ENCODE data around the gene PFDN5.
"Not testable (repeated sequence)": the region's sequence is repeated elsewhere in the genome, so short reads cannot be mapped to it uniquely, and the experiment has no call there.

PFDN5 gene

DNA sequence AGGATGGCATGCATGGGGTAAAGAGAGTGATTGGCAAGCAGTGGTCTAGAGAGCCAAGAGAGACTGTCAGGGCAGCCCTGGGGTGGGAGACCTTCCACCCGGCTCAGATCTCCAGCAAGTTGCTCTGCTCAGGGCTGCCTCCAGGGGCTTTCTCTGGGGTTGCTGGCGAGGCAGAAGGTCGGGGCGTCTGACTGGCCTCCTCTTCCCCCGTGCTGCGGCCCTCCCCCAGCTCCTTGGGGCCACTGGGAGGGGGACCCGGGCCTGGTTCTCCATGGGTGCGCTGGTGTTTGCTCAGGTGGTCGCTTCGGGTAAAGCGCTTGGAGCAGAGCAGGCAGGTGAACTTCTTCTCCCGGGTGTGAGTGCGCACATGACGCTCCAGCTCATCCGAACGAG, 32.7 kb downstream of the PFDN5 start:
- no peak for DNase-seq

DNA sequence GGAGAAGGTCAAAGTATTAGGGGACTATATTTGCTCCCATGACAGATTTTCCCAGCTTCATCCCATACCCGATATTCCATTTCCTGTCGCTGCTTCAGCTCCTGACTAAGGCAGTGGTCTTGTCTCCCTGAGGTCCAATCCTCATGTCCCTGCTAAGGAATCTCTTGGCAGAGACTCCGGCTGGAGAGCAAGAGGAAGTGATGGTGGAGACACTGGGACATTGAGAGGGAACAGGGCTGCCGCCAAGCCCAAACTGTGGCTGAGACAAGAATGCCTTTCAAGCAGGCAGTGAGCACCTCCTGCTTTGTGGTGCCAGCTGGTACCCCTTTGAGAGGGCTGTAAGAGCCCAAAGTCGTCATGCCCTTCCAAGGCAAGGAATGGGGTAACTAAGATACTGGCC, 35.3 kb downstream of the PFDN5 start:
- no peak for DNase-seq

DNA sequence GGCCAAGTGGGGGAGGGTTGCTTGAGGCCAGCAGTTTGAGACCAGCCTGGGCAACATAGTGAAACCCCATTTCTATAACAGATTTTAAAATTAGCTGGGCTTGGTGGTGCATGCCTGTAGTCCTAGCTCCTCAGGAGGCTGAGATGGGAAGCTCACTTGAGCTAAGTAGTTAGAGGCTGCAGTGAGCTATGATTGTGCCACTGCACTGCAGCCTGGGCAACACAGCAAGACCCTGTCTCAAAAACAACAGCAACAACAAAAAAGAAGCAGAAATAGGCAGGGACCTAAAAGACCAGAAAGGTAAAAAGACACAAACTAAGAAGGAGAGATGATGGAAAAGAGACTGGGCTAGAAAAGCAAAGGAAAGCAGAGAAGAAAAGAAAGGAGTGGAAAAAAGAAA, 37.0 kb downstream of the PFDN5 start:
- not testable (repeated sequence) for DNase-seq

DNA sequence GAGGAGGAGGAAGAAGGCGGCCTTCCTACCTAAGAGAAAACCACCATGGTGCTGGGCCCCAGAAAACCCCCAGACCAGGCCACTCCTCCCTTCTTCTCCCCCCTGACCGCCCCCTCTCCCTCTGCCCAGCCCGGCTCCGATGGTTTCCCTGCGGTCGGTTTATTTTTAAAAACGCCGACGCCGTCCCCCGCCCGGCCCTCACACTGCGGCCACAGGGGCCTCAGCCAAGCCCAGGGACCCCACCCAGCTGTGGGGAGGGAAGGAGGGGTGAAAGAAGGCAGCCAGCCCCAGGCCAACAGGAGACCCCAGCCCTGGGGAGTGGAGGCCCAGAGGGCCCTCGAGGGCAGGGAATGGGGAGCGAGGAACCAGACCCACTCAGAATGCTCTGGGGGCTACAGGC, 37.4 kb downstream of the PFDN5 start:
- DNase-seq, result no peak

DNA sequence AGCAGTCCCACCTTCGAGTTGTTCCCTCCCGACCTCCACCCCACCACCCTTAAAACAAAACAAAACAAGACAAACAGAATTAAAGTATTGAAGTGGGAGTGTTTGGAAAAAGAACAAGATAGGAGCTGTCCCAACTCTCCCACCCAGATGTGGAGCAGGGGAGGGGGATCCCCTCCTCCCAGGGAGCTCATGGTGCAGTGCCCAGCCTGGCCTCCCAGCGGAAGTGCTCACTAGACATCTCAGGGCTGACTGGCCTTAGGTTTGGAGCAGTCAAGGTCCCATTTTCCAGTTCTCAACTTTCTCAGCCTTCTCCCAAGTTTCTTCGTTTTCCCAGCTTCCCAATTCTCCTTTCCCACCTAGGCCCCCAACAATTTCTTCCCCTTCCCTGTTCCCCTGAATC, 37.9 kb downstream of the PFDN5 start:
- DNase-seq, result no peak

DNA sequence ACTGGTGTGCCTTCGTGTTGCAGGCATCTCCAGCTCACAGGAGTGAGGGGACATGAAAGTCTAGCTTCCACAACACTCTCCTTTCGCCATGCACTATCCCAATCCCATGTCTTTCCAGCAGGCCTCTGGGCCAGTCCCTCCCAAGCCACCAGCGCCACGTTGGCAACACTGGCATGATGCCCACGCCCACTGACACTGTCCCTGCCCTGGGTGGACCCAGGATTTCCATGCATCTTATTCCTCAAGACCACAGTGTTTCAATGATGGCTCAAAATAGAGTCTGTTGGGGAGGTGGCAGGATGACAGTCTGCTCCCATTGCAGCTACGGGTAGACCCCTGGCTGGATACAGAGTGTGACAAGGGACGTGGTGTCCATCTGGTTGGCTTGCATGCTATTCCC, 38.5 kb downstream of the PFDN5 start:
- DNase-seq, result no peak

DNA sequence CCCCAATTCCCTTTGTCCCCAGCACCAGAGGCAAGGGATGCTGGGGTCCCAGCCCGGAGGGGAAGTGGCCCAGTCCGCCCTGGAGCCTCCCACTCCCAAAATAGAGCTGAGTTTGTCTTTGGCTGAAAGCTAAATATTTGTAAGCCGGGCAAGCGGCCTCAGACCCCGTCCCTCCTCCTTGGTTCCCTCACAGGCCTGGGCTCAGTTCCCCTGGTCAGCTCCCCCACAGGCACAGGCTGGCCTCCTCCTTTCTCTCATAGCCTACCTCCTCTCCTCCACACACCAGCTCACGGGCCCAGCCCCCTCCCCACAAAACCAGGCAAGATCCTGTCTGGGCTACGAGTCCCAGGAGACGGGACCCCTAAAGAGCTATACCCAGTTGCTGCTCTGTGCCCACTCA, 39.5 kb downstream of the PFDN5 start:
- DNase-seq, result no peak

DNA sequence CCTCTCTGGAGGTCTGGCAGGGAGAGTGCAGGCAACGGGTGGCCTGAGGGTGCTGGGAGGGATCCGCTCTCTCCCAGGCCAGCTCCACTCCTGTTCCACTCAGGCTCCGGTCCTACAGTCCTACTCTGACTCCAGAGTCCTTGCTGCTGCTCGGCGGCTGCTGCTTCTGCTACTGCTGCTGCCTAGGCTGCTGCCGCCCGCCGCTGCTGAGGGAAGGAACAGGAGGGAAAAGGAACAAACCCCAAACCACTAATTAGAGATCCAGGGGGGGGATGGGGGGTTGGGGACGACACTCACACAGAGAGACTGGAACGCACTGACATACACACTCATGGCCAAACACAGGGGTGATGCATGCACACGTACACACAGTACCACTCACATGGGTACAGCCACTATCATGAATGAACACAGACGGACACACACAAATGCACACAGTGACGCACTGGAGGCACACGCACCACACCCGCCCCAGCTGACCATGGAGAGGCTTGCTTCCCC, 40.9 kb downstream of the PFDN5 start, which contains the start of gene SP7:
Gene SP7 (minus strand): TSS at position 174 of the 501 bp plus-strand sequence. CDS start 708 bp downstream, outside the sequence.
- DNase-seq, result no peak

DNA sequence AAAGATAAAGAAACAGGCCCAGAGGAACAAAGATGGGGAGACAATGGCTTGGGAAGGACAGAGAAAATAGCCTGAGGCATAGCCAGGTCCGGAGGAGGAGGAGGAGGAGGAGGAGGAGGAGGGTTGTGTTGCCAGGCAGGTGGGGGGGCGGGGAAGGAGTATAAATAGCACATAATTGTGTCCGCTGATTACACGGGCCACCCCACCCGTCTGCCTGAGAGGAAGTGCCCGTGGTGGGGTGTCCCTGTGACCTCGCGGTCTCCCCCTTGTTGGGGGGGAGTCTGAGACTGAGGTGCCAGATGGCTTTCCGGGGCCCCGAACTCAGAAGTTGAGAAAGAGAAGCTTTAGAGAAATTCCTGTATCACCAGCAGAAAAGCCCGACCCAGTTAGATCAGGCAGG, 42.7 kb downstream of the PFDN5 start:
- no peak for DNase-seq

DNA sequence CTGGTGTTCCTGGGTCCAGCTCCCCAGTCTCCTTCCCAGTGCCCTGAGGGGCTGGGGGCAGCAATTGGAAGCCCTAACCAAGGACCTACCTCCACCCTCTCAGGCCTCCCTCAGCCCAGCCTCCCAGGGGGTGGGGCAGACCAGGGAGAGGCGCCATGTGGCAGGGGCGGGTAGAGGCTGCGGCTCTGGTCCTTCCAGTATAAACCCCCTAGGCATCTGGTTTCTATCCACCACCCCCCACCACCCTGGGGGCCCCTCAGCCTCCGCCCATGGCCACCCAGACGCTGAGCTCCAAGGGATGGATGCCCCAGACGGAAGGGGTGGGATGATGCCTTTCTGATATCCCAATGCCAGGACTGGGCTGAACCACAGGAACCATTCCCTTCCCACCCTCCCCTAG, 43.6 kb downstream of the PFDN5 start:
- no peak for DNase-seq

DNA sequence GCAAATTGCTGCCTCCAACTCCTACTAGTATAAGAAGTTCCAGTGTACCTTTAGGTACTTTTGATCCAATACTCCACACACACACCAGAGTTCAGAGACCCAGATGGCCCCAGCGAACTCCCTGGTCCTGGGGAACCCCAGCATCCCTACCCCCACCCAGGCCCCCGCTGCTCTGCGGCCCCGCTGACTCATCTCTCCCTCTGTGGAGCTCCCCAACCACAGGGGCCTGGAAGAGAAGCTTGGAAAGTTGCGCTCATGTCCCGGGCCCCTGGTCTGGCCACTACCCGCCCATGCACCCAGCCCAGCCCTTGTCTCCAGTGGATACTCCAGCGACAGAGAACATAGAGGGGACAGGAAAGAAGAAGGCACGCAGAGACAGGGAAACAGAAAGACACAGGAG, 45.1 kb downstream of the PFDN5 start:
- DNase-seq, result no peak

DNA sequence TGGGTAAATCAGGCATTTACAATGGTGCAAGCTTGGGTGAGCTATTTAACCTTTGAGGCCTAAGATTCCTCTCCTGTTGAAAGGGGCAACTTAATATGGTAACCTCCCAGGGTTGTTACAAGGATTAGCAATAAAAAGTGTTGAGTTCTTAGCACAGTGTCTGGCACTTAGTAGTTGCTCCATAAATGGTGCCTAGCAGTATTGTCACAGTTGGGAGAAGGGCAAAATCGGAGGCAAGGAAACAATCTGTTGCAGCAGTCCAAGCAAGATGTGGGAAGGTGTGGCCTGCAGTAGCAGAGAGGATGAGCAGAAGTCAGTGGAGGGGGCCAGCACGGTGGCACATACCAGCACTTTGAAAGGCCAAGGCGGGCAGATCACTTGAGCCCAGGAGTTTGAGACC, 48.1 kb downstream of the PFDN5 start:
- DNase-seq, result no peak

DNA sequence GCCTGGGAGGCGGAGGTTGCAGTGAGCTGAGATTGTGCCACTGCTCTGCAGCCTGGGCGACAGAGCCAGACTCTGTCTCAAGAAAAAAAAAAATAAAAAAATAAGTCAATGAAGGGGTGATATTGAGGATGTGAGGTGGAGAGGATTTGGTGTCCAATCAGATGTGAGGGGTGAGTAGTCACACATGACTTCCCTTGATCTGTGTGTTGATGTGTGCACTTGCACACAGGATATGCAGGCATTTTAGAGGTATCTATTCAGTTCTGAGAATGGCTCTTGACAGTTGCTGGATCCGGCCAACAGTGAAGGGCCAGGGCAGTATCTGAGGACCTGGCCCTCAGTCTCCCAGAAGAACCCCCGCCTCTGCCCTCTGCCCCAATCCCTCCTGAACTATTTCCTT, 48.6 kb downstream of the PFDN5 start:
- DNase-seq, result no peak

DNA sequence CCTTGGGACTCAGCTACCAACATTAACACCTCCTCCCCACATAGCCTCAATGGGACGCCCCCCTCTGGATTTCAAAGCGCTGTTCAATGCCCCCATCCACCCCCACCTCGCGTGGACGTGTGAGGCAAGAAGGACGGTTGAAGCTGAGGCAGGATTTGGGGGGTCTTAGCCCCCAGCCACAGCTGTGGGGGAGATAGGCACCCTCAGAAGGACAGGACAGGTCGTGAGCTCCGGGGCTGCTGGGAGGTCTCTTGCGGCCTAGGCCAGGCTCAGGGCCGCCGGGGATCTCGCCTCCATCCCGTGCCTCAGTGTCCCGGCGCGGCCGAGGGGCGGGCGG, 49.1 kb downstream of the PFDN5 start:
- DNase-seq, result no peak

DNA sequence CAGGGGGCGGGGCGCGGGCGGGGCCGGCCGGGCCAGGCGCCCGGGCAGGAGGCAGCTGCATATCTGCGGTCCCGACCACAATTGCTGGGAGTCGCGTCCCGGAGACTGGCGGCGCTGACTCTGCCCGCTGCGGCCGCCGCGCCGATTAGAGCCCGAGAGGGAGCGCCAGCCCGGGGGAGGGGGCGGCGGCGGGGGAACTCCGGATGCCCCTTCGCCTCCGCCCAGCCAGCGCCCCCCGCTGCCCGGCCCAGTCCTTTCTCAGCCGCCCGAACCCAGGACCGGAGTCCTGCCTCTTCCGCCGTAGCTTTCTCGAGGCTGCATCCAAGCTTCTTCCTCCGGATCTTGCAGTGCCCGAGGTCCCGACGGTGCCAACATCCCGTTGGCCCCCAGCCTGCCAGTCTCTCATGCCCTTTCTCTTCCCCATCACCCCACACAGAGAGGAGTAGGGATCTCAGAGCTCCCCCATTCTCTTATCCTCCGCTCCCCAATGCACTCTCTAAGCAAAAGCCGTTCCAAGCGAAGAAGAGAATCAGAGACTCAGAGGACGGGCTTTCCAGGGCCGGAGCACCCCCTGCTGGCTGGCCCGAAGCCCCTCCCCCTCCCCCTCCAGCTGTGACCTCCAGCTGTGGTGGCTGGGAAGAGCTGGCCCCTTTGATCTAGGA, 49.6 kb downstream of the PFDN5 start:
- DNase-seq, result no peak

DNA sequence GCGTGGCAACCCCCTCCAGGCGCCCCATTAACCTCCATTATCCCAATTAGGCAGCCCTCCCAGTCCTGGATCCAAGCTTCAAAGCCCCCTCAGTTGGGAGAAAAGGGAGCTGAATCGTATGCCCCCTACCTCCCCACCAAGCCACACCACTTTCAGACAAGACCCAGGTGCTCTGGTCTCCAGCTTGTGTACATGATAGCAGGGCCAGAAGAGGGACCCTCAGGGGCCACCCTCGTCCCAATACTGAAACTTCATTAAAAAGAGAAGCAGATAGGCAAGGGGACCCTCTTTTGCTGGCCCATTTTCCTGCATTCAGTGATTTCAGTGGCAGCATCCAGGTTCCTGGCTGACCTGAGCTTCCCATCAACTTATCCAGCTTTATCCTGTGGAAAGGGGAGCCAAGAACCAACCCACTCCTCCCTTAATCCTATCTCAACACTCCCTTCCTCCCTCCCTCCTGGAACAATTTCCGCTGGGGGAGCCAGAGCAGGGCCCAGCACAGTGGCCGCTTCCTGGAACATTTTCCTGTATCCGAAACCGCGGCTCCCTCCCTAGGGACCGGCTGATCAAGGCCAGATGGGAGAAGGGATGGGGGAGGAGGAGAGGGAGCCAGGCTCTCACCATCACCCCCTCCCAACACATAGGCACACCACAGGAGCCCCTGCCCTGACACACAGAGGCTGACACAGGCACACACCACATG, 50.3 kb downstream of the PFDN5 start:
- no peak for DNase-seq

DNA sequence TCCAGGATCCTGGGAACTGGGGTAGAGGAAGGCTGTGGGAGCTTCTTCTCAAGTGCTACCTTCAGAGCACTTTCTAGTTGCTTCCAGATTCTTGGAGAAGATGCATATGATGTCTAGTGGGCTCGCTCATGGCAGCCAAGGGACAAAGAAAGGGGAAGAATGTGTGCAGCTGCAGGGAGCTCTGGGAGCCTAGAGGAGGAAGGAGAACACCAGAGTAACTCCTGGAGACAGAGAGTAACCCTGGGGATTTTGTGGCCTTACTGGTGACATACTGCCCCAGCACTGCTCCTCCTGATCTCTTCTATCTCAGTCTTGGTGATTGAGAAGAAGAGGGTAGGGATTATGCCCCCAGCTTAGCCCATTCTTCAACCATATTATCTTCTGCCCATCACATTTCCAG, 51.1 kb downstream of the PFDN5 start:
- DNase-seq, result no peak

DNA sequence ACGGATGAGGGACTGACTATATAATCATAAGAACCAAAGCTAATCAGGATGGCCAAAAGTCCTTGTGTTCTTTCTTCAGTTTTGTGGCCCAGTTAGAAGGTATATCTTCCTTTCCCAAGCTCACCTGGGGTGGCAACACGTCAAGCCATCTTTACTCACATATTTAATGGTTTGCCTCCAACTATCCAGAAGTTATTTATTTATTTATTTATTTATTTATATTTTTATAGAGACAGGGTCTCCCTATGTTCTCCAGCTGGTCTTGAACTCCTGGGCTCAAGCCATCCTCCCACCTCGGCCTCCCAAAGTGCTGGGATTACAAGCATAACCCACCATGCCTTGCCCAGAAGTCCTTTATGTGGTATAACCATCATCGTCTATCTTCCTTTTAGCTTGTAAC, 52.6 kb downstream of the PFDN5 start:
- DNase-seq, result no peak
